Brain microvascular endothelial cell (primary cell): ENCODE results near the gene NDC80.

ENCODE experiments used
- DNase-seq: peaks from one replicate; pipeline ENCODE4 v3.0.0-alpha.2; 2020
- H3K27ac ChIP-seq: fragments of 250-450 bp; sonication (Bioruptor Pico); 2 replicates; pipeline ENCODE4 v1.5.1; 2020; ENCODE audit warnings: mild to moderate bottlenecking, moderate library complexity
- H3K27me3 ChIP-seq: fragments of 250-450 bp; sonication (Bioruptor Pico); replicated peaks from 2 replicates; pipeline ENCODE4 v1.5.1; 2020; ENCODE audit warnings: mild to moderate bottlenecking
- H3K36me3 ChIP-seq: fragments of 250-450 bp; sonication (Bioruptor Pico); replicated peaks from 2 replicates; pipeline ENCODE4 v1.5.1; 2020; ENCODE audit warnings: mild to moderate bottlenecking
- H3K4me3 ChIP-seq: 2 replicates; pipeline ENCODE4 v1.5.1; 2011; ENCODE audit warnings: low read depth, mild to moderate bottlenecking, control low read depth, low read length, moderate library complexity
- CTCF ChIP-seq: IDR thresholded peaks from 2 replicates; pipeline ENCODE4 v1.5.1; 2011; ENCODE audit warnings: low read depth, mild to moderate bottlenecking, moderate library complexity, low read length, control low read depth, inconsistent platforms; ENCODE audit errors: missing control alignments
- in situ Hi-C: cut with HindIII; loops from 2 replicates; pipeline ENCODE4 v1.10.0; 2017; ENCODE audit warnings: low sequenced_read_pairs, low pct_ligation_motif_present

Gene NDC80

GRCh38 chr18:2564373-2564772, 7.0 kb upstream of the NDC80 start:
- Histone ChIP-seq H3K27me3 (no peaks in the 10 kb centered on the region), H3K4me3 (no peak overlapping the region), H3K27ac (no peak overlapping the region), H3K36me3 (no peaks in the 10 kb centered on the region)
- in situ Hi-C loops: no loop called here
- DNase-seq: no peak
- no peak for TF ChIP-seq CTCF

GRCh38 chr18:2568129-2568528, 3.2 kb upstream of the NDC80 start:
- Histone ChIP-seq H3K27ac (no peak overlapping the region), H3K4me3 (no peak overlapping the region), H3K36me3 (no peaks in the 10 kb centered on the region), H3K27me3 (no peaks in the 10 kb centered on the region)
- in situ Hi-C loops: no loop called here
- no peak for TF ChIP-seq CTCF
- DNase-seq: no peak

GRCh38 chr18:2568605-2569004, 2.8 kb upstream of the NDC80 start:
- TF ChIP-seq CTCF: no peak
- in situ Hi-C loops: no loop called here
- H3K27ac ChIP-seq: no peak overlapping the region
- no peaks in the 10 kb centered on the region for H3K27me3 ChIP-seq
- H3K36me3 ChIP-seq: no peaks in the 10 kb centered on the region
- no peak overlapping the region for H3K4me3 ChIP-seq
- no peak for DNase-seq

- Histone ChIP-seq H3K4me3 (peak overlapping the region; percentile 87), H3K27ac (no peak overlapping the region), H3K36me3 (no peaks in the 10 kb centered on the region), H3K27me3 (no peaks in the 10 kb centered on the region)
- no peak for DNase-seq
- no peak for TF ChIP-seq CTCF
- in situ Hi-C loops: no loop called here
These were observed 1.8 kb upstream of the NDC80 start for GRCh38 chr18:2569338-2570207.

GRCh38 chr18:2570772-2571199, 571 bp upstream of the NDC80 start:
- TF ChIP-seq CTCF: peak; percentile 37
- in situ Hi-C loops: no loop called here
- Histone ChIP-seq H3K36me3 (no peaks in the 10 kb centered on the region), H3K4me3 (peak overlapping the region; percentile 87), H3K27ac (peak overlapping the region; percentile 99), H3K27me3 (no peaks in the 10 kb centered on the region)
- DNase-seq: peak; percentile 74

GRCh38 chr18:2572171-2572569, 813 bp downstream of the NDC80 start:
- H3K36me3 ChIP-seq: no peaks in the 10 kb centered on the region
- in situ Hi-C loops: no loop called here
- no peak for TF ChIP-seq CTCF
- DNase-seq: no peak
- no peaks in the 10 kb centered on the region for H3K27me3 ChIP-seq
- H3K4me3 ChIP-seq: peak overlapping the region; percentile 87
- H3K27ac ChIP-seq: peak overlapping the region; percentile 99
